Left renal cortex interstitium (tissue), 4 donors: ENCODE data around the gene AP3S1. TPM values are rescaled to one million over a fixed set of nuclear protein-coding genes. Genes with fewer than 3 reads are reported as not detected.

Experiments
- DNase-seq, 4 donors: peaks; one replicate each; pipeline ENCODE4 v3.0.0-alpha.2; 2013; ENCODE audit warnings: low read depth in 4 of 4, low spot score in 2 of 4, missing footprints in 1 of 4
- polyA plus RNA-seq, 4 donors: library from polyadenylated mRNA; unstranded; fragments of 120-200 nt; gene quantifications; one replicate each; pipeline ENCODE4 v1.2.1, GENCODE V29; 2013; ENCODE audit not compliant: insufficient read length in 4 of 4

The AP3S1 gene
- polyA plus RNA-seq, 4 donors: 102 to 128 (median 119) TPM

GRCh38 chr5:115932991-115933390 lies 91.3 kb downstream of the AP3S1 start:
- no peak for DNase-seq

DNA sequence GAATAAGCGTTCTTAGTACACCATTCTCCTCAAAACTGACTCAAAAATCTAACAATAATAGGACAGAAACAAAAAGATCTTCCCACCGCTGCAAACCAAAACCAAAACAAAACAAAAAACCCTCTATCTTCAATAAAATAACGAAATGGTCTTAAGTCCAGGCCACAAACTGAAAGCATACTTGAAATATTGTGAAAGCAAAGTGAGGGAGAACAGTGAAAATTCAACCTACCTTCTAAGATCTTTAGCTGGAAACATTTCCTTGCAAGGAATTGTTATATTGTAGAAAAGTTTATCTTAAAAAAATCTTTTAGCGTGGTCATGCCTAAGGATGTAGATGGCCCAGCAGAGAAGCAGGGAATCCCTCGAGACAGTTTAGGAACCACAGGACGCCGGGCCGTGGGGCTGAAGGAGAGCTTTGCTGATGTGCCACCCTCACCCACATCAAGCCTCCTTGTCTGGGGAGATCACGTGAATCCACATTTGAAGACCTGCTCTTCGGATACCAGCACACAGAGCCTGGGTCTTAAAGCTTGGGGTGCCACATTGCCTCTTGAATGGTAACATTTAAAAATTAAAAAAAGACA lies 92.7 kb downstream of the AP3S1 start:
- no peak for DNase-seq

- DNase-seq: no peak
Measured at GRCh38 chr5:115936031-115936430, 94.3 kb downstream of the AP3S1 start.

DNA sequence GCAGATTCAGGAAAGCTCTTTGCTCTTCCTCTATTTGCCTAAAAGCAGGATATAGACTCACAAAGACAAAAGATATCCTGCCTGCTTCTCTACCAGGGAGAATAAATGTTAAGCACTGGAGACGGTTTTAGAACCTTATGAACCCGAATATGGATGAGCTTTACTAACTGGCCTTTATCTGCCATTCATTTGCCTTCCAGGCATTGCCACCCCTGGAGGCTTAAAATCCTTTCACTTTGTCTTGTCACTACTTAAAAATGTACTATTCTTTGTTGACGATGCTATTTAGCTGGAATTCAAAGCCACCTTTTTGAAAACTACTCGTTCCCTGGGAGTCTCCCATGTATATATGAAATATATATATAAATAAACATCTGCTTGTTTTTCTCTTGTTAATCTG lies 97.3 kb downstream of the AP3S1 start:
- DNase-seq: no peak

DNA sequence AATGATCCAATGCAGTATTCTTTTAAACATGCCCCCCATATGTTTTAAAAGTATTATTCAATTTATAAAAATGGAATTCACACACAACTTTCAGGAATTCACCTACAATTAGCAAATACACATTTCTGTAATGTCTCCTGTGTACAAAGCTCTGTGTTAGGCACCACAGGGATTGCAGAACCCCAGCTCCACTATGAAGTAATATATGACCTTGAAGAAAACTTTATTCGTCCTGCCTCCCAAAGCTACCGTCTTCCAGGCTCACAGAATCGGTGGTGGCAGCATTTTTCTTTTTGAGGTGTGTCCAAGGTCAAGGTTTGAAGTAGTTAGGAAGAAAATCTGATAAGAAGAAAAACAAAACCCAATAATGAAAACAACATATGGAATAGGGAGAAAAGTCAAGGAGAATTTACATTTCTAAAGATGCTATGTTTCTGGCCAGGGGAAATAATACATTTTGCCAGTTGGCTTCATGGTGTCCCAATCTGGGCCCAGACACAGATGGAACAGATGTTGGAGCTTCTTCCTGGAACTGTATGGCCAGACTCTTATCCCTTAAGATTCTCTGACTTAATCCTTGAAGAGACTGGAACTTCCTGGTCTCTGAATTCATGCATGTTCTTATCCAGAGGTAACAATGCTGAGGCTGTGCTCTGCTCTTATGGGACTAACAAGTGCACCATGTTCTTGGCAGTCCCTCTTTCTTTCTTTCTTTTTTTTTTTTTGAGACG lies 98.5 kb downstream of the AP3S1 start:
- no peak for DNase-seq

DNA sequence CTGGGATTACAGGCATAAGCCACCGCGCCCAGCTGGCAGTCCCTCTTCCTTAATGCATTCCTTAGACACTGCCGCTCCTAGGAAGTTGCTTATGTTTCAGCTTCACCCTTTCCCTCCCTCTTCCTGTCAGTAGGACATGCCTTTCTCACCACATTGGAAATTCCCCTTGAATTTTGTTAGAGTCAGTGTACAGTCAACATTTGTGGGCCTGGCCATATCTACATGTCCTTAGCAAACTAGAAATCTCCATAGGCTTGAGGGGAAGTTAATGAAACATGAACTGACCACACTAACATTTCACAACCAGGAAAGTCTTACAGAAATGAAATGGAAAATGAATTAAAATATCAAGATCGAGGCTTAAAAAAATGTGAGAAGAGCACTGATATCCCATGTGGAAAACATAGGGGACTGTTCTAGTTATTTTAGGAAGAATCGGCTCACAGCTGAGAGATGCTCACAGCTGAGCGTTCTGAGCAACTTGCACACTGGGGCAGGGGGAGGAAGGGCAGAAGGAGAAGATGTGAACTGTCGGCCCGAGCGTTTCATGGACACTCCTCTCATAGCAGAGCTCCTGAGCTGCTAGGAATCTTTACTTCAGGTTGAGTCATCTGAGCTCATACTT lies 99.4 kb downstream of the AP3S1 start:
- DNase-seq: no peak

GRCh38 chr5:115944501-115944900 lies 102.8 kb downstream of the AP3S1 start:
- DNase-seq: no peak

GRCh38 chr5:115946655-115947054 lies 104.9 kb downstream of the AP3S1 start:
- no peak for DNase-seq

GRCh38 chr5:115947260-115947659 lies 105.5 kb downstream of the AP3S1 start:
- DNase-seq: no peak

GRCh38 chr5:115948091-115948534 lies 106.4 kb downstream of the AP3S1 start:
- no peak for DNase-seq

DNA sequence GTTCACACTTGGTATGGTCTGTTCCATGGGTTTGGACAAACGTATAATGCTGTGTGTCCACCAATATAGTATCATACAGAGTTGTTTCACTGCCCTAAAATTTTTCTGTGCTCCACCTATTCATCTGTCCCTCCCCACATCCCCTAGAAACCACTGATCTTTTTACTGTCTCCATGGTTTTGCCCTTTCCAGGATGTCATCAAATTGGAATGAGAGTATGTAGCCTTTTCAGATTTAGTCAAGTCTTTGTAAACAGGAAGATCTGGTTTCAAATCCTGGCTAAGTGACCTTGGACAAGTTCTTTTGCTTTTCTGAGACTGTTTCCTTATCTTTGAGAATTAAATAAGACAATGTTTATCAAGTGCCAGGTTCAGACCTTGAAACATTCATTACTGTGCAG lies 107.4 kb downstream of the AP3S1 start:
- no peak for DNase-seq

DNA sequence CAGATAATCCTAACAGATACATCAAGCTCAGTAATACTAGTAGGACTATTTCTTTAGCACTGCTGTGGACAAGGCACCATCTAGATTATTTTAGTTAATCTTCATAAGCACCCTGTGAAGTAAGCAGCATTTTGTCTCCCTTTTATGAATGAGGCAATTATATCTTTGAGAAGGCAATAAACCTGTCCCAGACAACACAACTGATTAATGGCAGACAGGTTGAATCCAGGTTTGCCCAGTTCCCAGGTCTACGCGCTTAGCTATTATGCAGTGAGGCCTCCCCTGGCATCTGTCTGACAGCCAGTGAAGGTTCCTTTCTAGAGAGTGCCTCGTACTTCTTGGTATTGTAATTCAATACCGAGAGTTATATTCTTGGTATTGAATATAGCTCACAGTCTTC lies 110.9 kb downstream of the AP3S1 start:
- DNase-seq: no peak

- no peak for DNase-seq
Measured at GRCh38 chr5:115954144-115954543, 112.4 kb downstream of the AP3S1 start.

DNA sequence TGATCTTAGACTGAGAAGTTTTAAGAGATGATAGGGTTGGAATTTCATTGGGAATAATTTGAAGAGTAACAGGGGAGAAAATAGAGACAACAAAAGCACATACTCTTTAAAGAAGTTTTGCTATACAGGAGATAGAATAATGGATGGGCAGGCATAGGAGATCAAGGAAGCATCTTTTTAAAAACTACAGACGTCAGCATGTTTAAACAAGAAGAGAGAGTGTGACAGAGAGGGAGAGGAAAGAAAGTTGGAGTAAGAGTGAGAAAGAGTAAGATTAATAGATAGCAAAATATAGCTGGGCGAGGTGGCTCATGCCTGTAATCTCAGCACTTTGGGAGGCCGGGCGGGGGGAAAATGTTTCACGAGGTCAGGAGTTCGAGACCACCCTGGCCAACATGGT lies 115.2 kb downstream of the AP3S1 start:
- no peak for DNase-seq

DNA sequence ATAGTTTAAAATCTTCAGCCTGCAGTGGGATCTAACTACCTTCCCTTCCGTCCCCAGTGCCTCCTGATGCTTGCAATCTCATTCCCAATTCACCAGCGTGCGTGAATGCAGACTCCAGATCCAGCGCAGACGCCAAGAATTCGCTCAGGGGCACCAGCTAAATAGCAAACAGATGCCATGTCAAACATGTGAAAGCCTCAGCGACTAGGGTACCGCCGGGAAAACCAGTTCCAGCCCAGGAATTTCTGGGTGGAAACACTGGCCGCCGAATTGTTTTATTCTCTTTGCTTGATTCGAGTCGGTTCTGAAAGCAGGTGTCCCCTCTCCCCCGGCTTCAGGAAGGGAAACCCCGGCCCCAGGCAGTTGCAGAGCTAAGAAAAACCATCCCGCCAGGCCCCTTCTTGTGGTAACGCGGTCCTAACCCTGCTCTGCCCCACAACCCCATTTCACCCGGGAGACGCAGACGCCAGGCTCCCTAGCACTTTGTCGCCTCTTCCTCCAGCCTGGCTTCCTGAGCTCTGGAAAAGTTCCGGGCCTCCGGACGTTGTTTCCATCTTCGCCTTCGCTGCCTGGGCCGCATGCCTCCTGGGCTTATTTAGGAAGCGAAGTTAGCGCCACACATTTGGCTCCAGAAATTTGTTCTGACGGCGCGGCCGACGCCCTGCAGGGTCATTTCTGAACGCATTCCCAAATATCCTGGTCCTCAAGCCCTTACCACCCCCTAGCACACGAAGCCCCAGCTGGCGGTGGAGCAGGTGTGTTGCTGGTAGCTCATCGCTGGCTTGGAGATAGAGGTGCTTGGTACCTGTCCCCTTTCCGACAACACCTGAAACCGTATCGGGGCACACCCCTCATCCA lies 119.9 kb downstream of the AP3S1 start:
- no peak for DNase-seq

DNA sequence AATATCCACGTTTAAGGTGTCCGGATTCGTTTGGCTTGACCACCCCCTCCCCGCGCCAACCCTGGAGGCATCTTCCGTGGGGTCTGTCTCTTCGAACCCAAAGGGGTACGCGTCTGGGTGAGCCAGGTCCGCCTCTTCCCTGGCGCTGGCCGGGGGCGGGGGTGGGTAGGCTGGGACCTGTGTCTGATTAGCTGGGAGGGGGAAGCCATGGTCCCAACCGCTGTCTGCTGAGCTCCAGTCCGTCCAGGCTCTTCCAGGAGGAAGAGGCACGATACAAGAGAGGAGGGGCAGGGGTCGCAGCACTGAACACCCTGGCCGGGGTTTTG lies 120.5 kb downstream of the AP3S1 start, which contains the start of gene LVRN:
Gene LVRN, plus strand, starts transcription at position 237 of the 326 bp plus-strand sequence. CDS start 143 bp downstream, outside the sequence.
- no peak for DNase-seq

DNA sequence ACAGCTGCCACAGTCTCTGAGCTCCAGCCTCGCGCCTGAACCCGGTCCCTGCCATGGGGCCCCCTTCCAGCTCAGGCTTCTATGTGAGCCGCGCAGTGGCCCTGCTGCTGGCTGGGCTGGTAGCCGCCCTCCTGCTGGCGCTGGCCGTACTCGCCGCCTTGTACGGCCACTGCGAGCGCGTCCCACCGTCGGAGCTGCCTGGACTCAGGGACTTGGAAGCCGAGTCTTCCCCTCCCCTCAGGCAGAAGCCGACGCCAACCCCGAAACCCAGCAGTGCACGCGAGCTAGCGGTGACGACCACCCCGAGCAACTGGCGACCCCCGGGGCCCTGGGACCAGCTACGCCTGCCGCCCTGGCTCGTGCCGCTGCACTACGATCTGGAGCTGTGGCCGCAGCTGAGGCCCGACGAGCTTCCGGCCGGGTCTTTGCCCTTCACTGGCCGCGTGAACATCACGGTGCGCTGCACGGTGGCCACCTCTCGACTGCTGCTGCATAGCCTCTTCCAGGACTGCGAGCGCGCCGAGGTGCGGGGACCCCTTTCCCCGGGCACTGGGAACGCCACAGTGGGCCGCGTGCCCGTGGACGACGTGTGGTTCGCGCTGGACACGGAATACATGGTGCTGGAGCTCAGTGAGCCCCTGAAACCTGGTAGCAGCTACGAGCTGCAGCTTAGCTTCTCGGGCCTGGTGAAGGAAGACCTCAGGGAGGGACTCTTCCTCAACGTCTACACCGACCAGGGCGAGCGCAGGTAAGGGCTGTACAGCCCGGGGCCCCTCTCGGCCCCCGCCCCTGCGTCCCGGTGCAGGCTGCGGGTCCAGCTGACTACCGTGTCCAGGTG lies 121.0 kb downstream of the AP3S1 start:
- DNase-seq: no peak

- DNase-seq: no peak
Measured at GRCh38 chr5:115963566-115963965, 121.8 kb downstream of the AP3S1 start.
